GM12891 (cell line): ENCODE data around the gene KIF25.

Source experiments
- PAX5 ChIP-seq: IDR thresholded peaks from 2 replicates; pipeline ENCODE4 v1.6.1; 2011; ENCODE audit warnings: low read length, moderate library complexity, mild to moderate bottlenecking; ENCODE audit not compliant: insufficient read depth, severe bottlenecking
- POLR2A ChIP-seq: IDR thresholded peaks from 2 replicates; pipeline ENCODE4 v1.6.1; 2011; ENCODE audit warnings: low read depth, low read length, control low read depth
- POLR2AphosphoS5 ChIP-seq: IDR thresholded peaks from 2 replicates; pipeline ENCODE4 v1.6.1; 2011; ENCODE audit warnings: low read depth, low read length, control low read depth
- POU2F2 ChIP-seq: IDR thresholded peaks from 2 replicates; pipeline ENCODE4 v1.6.1; 2011; ENCODE audit warnings: low read depth, mild to moderate bottlenecking, control low read depth, low read length, moderate library complexity
- SPI1 ChIP-seq: IDR thresholded peaks from 2 replicates; pipeline ENCODE4 v1.6.1; 2011; ENCODE audit warnings: low read depth, low read length, control low read depth
- TAF1 ChIP-seq: IDR thresholded peaks from 2 replicates; pipeline ENCODE4 v1.6.1; 2011; ENCODE audit warnings: low read depth, low read length, control low read depth

DNA sequence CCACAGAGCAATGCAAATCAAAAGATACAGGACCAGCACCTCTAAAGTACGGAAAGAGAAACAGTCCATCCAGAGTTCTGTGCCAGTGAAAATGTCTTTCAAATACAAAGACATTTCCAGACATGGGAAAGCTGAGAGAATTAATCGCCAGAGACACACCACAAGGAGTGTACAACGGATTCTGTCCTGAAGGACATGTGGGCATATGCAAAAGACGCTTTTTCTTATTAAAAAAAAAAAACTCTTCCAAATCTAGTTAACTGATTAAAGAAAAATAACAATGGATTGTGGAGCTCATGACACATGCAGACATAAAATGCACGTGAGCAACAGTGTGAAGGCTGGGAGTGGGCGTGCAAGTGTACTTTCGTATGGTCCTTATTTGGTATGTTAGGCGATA, 22.8 kb downstream of the KIF25 start:
- TF ChIP-seq POLR2A, result no peak
- TF ChIP-seq POLR2AphosphoS5, result no peak
- no peak for TF ChIP-seq SPI1
- TF ChIP-seq TAF1, result no peak
- TF ChIP-seq POU2F2, result no peak
- no peak for TF ChIP-seq PAX5
